D721Med (cell line): ENCODE results near the gene AIRE.

Experiments used
- DNase-seq: peaks from one replicate; pipeline ENCODE4 v3.0.0; 2011; ENCODE audit warnings: low spot score; ENCODE audit not compliant: insufficient read length
- FAIRE-seq: peaks from 2 replicates; lab custom pipeline; 2011; peaks lifted over from hg19 to GRCh38; lab: Jason Lieb, UNC
- CTCF ChIP-seq: IDR thresholded peaks from 2 replicates; pipeline ENCODE4 v1.5.1; 2012; ENCODE audit warnings: mild to moderate bottlenecking, control low read depth; ENCODE audit not compliant: insufficient read depth; ENCODE audit errors: missing control alignments

Gene AIRE

GRCh38 chr21:44332383-44332782 lies 46.7 kb downstream of the AIRE start:
- TF ChIP-seq CTCF, result peak; percentile 22
- FAIRE-seq (no peak), DNase-seq (no peak)

- no peak for TF ChIP-seq CTCF
- DNase-seq (no peak), FAIRE-seq (no peak)
Observed at GRCh38 chr21:44332965-44333364, 47.3 kb downstream of the AIRE start.

- DNase-seq, result no peak
- no peak for FAIRE-seq
- no peak for TF ChIP-seq CTCF
Observed at GRCh38 chr21:44333509-44334328, 48.0 kb downstream of the AIRE start.

- DNase-seq (no peak), FAIRE-seq (no peak)
- TF ChIP-seq CTCF, result no peak
Observed at GRCh38 chr21:44334329-44335030, 48.8 kb downstream of the AIRE start.

GRCh38 chr21:44335266-44336059 lies 49.8 kb downstream of the AIRE start:
- TF ChIP-seq CTCF, result no peak
- FAIRE-seq (no peak), DNase-seq (no peak)

GRCh38 chr21:44337449-44337848 lies 51.8 kb downstream of the AIRE start:
- no peak for TF ChIP-seq CTCF
- no peak for DNase-seq
- FAIRE-seq, result no peak
